ENCODE results near the gene TNFAIP3. TPM values are rescaled to one million over a fixed set of nuclear protein-coding genes. Genes with fewer than 3 reads are reported as not detected.
A peak's percentile ranks its signal among the peaks of the same experiment; 100 is the strongest.
"Not testable (repeated sequence)": the region's sequence is repeated elsewhere in the genome, so short reads cannot be mapped to it uniquely, and the experiment has no call there.

The TNFAIP3 gene
- total RNA-seq, 1 donor from 2014 or later, result 250 TPM

GRCh38 chr6:137830511-137830911, 36.5 kb upstream of the TNFAIP3 start:
- Mint-ChIP-seq H3K36me3 (ENCODE audit: low read depth) (peaks cover 3% of the 10 kb centered on the region), H3K9me3 (peaks cover 20% of the 10 kb centered on the region), H3K27me3 (ENCODE audit: insufficient read depth) (no peaks in the 10 kb centered on the region), H3K27ac (peak overlapping the region; percentile 92), H3K4me3 (peak overlapping the region; percentile 60), H3K4me1 (ENCODE audit: low read depth) (peaks cover 55% of the 10 kb centered on the region)
- intact Hi-C loops (cut with micrococcal nuclease), result loop anchor here (1.0 kb wide), 1 partner anchor 19 kb away; no protein-coding TSS in a partner anchor
- DNase-seq (ENCODE audit: low spot score), result no peak

DNA sequence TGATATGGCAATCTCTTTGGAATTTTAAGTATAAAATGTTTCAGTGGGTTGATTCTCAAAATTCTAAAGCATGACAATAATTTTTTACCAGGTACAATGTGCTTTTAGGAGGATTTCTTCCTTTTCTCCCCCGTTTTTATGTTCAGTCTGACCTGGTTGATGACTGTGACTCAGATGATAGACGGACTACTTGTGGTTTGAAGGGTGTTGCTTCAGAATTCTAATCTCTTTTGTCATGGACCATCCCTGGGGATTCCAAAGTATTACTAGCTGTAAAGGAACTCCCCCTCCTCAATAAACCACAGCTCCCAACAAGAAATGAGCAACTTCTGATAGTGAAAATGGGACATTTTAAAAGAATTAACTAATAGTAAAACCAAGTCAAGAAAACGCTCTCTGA, 34.9 kb upstream of the TNFAIP3 start:
- intact Hi-C loops (cut with micrococcal nuclease), result no loop called here
- peaks cover 24% of the 10 kb centered on the region for H3K9me3 Mint-ChIP-seq
- H3K36me3 Mint-ChIP-seq (ENCODE audit: low read depth), result peaks cover 5% of the 10 kb centered on the region
- H3K27me3 Mint-ChIP-seq (ENCODE audit: insufficient read depth), result no peaks in the 10 kb centered on the region
- H3K4me3 Mint-ChIP-seq, result no peak overlapping the region
- DNase-seq (ENCODE audit: low spot score), result no peak
- H3K4me1 Mint-ChIP-seq (ENCODE audit: low read depth), result peaks cover 54% of the 10 kb centered on the region
- no peak overlapping the region for H3K27ac Mint-ChIP-seq

DNA sequence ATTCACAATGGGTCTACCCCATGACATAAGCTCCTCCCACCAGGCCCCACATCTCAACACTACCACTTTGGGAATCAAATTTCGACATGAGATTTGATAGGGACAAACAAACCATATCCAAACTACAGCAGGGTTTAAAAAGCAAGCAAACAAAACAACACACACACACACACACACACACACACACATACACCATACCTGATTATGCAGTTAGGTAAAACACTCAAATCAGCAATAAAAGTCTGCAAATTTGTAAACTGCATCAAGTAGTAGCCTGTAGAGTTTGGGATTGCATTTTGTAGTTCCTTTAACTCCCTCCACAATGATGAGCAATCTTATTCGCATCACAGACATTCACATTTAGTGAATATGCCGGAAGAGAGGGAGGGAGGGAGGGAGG, 32.6 kb upstream of the TNFAIP3 start:
- H3K27me3 Mint-ChIP-seq (ENCODE audit: insufficient read depth), result peaks cover 4% of the 10 kb centered on the region
- peaks cover 36% of the 10 kb centered on the region for H3K4me1 Mint-ChIP-seq (ENCODE audit: low read depth)
- intact Hi-C loops (cut with micrococcal nuclease), result no loop called here
- H3K36me3 Mint-ChIP-seq (ENCODE audit: low read depth), result peaks cover 8% of the 10 kb centered on the region
- H3K4me3 Mint-ChIP-seq, result no peak overlapping the region
- H3K9me3 Mint-ChIP-seq, result peaks cover 38% of the 10 kb centered on the region
- H3K27ac Mint-ChIP-seq, result no peak overlapping the region
- DNase-seq (ENCODE audit: low spot score), result no peak

DNA sequence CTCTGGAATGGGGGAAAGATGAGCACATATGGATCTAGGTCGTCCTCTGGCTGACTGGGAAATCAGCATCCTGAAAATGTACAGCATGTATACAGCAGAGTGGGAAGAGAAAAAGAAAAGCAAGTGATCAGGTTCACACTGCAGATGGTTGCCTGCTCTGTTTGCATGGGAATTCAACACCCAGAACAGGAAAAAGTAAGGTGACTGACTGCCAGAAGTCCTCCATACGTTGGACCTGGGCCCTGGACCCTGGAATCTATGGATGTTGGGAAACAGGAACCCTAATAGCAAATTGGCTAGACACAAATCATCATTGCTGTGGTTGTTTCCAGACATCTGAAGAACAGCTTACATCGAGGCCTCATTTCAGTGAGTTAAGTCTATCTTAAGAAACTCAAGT, 30.3 kb upstream of the TNFAIP3 start:
- H3K36me3 Mint-ChIP-seq (ENCODE audit: low read depth), result peaks cover 17% of the 10 kb centered on the region
- H3K4me3 Mint-ChIP-seq, result no peak overlapping the region
- peaks cover 22% of the 10 kb centered on the region for H3K4me1 Mint-ChIP-seq (ENCODE audit: low read depth)
- intact Hi-C loops (cut with micrococcal nuclease), result loop anchor here (2.0 kb wide), 1 partner anchor 24 kb away; no protein-coding TSS in a partner anchor
- H3K27ac Mint-ChIP-seq, result no peak overlapping the region
- H3K9me3 Mint-ChIP-seq, result peaks cover 57% of the 10 kb centered on the region
- peaks cover 4% of the 10 kb centered on the region for H3K27me3 Mint-ChIP-seq (ENCODE audit: insufficient read depth)
- no peak for DNase-seq (ENCODE audit: low spot score)

DNA sequence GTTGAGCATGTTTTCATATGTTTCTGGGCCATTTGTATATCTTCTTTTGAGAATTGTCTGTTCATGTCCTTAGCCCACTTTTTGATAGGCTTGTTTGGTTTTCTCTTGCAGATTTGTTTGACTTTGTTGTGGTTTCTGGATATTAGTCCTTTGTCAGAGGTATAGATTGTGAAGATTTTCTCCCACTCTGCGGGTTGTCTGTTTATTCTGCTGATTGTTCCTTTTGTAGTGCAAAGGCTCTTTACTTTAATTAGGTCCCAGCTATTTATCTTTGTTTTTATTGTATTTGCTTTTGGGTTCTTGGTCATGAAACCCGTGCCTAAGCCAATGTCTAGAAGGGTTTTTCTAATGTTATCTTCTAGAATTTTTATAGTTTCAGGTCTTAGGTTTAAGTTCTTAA, 29.0 kb upstream of the TNFAIP3 start:
- intact Hi-C loops (cut with micrococcal nuclease); H3K4me3 Mint-ChIP-seq; H3K27ac Mint-ChIP-seq; H3K27me3 Mint-ChIP-seq (ENCODE audit: insufficient read depth); DNase-seq (ENCODE audit: low spot score): not testable (repeated sequence)
- H3K9me3 Mint-ChIP-seq, result peaks cover 70% of the 10 kb centered on the region
- peaks cover 15% of the 10 kb centered on the region for H3K4me1 Mint-ChIP-seq (ENCODE audit: low read depth)
- peaks cover 22% of the 10 kb centered on the region for H3K36me3 Mint-ChIP-seq (ENCODE audit: low read depth)

GRCh38 chr6:137838597-137838996, 28.5 kb upstream of the TNFAIP3 start:
- intact Hi-C loops (cut with micrococcal nuclease); DNase-seq (ENCODE audit: low spot score); H3K27me3 Mint-ChIP-seq (ENCODE audit: insufficient read depth); H3K27ac Mint-ChIP-seq; H3K4me3 Mint-ChIP-seq: not testable (repeated sequence)
- Mint-ChIP-seq H3K36me3 (ENCODE audit: low read depth) (peaks cover 28% of the 10 kb centered on the region), H3K4me1 (ENCODE audit: low read depth) (peaks cover 15% of the 10 kb centered on the region), H3K9me3 (peaks cover 74% of the 10 kb centered on the region)

DNA sequence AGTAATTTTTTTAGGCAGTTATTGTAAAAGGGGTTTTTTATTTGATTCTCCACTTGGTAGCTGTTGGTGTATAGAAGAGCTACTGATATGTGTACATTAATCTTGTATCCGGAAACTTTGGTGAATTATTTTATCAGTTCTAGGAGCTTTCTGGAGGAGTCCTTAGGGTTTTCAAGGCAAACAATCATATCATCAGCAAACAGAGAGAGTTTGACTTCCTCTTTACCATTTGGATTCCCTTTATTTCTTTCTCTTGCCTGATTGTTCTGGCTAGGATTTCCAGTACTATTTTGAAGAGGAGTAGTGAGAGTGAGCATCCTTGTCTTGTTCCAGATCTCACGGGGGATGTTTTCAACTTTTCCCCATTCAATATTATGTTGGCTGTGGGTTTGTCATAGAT, 28.0 kb upstream of the TNFAIP3 start:
- Mint-ChIP-seq H3K27me3 (ENCODE audit: insufficient read depth) (peaks cover 6% of the 10 kb centered on the region), H3K27ac (no peak overlapping the region), H3K9me3 (peaks cover 75% of the 10 kb centered on the region), H3K4me3 (no peak overlapping the region), H3K4me1 (ENCODE audit: low read depth) (peaks cover 15% of the 10 kb centered on the region), H3K36me3 (ENCODE audit: low read depth) (peaks cover 29% of the 10 kb centered on the region)
- intact Hi-C loops (cut with micrococcal nuclease), result no loop called here
- DNase-seq (ENCODE audit: low spot score), result no peak

GRCh38 chr6:137840252-137840651, 26.8 kb upstream of the TNFAIP3 start:
- H3K9me3 Mint-ChIP-seq, result peaks cover 70% of the 10 kb centered on the region
- peaks cover 15% of the 10 kb centered on the region for H3K4me1 Mint-ChIP-seq (ENCODE audit: low read depth)

DNA sequence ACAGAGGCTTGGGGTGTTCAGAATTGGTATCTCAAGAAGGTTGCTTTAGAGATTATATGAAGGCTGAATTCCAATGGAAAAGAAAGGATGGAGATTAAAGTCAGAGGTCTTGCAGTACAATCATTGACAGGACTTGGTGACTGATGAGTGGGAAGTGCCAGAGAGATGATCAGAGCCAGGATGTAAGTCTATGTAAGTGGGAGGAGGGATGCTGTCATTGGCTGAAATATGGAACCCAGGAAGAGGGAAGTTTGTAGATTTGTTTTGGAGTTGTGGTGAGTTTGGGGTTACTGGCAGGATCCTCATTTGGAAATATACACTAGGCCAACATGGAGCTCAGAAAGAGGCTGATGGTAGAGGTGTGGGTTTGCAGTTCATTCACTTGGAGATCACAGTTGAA, 23.8 kb upstream of the TNFAIP3 start:
- intact Hi-C loops (cut with micrococcal nuclease), result no loop called here
- no peak overlapping the region for H3K4me3 Mint-ChIP-seq

More at GRCh38 chr6:137840252-137840651, 26.8 kb upstream of the TNFAIP3 start:
- Mint-ChIP-seq H3K27ac (no peak overlapping the region), H3K36me3 (ENCODE audit: low read depth) (peaks cover 29% of the 10 kb centered on the region), H3K27me3 (ENCODE audit: insufficient read depth) (peaks cover 6% of the 10 kb centered on the region), H3K4me3 (no peak overlapping the region)
- intact Hi-C loops (cut with micrococcal nuclease), result no loop called here
- DNase-seq (ENCODE audit: low spot score), result no peak

DNA sequence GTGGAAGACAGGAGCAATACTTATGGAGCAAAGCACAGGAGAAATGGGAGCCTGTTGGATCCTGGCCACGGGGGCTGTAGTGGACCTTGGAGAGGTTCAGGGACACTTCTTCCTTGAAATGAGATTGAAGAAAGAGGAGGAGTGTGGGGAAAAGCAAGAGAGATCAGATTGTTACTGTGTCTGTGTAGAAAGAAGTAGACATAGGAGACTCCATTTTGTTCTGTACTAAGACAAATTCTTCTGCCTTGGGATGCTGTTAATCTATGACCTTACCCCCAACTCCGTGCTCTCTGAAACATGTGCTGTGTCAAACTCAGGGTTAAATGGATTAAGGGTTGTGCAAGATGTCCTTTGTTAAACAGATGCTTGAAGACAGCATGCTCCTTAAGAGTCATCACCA, 22.7 kb upstream of the TNFAIP3 start:
- H3K27me3 Mint-ChIP-seq (ENCODE audit: insufficient read depth), result not testable (repeated sequence)

More for the DNA sequence above, 23.8 kb upstream of the TNFAIP3 start:
- no peak for DNase-seq (ENCODE audit: low spot score)
- H3K36me3 Mint-ChIP-seq (ENCODE audit: low read depth), result peaks cover 23% of the 10 kb centered on the region
- H3K27ac Mint-ChIP-seq, result no peak overlapping the region
- peaks cover 59% of the 10 kb centered on the region for H3K9me3 Mint-ChIP-seq
- H3K4me1 Mint-ChIP-seq (ENCODE audit: low read depth), result peaks cover 6% of the 10 kb centered on the region
- peaks cover 6% of the 10 kb centered on the region for H3K27me3 Mint-ChIP-seq (ENCODE audit: insufficient read depth)

DNA sequence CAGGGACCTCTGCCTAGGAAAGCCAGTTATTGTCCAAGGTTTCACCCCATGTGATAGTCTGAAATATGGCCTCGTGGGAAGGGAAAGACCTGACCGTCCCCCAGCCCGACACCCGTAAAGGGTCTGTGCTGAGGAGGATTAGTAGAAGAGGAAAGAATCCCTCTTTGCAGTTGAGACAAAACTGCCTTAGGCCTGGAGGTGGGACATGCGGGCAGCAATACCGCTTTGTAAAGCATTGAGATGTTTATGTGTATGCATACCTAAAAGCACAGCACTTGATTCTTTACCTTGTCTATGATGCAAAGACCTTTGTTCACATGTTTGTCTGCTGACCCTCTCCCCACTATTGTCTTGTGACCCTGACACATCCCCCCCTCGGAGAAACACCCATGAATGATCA, 22.3 kb upstream of the TNFAIP3 start:
- H3K27me3 Mint-ChIP-seq (ENCODE audit: insufficient read depth); H3K4me3 Mint-ChIP-seq; intact Hi-C loops (cut with micrococcal nuclease): not testable (repeated sequence)

More for the DNA sequence above, 22.7 kb upstream of the TNFAIP3 start:
- DNase-seq (ENCODE audit: low spot score); H3K4me1 Mint-ChIP-seq (ENCODE audit: low read depth); H3K4me3 Mint-ChIP-seq; intact Hi-C loops (cut with micrococcal nuclease); H3K27ac Mint-ChIP-seq: not testable (repeated sequence)
- Mint-ChIP-seq H3K36me3 (ENCODE audit: low read depth) (peaks cover 23% of the 10 kb centered on the region), H3K9me3 (peaks cover 49% of the 10 kb centered on the region)

GRCh38 chr6:137845460-137845859, 21.6 kb upstream of the TNFAIP3 start:
- intact Hi-C loops (cut with micrococcal nuclease), result no loop called here
- H3K27ac Mint-ChIP-seq, result no peak overlapping the region
- no peak for DNase-seq (ENCODE audit: low spot score)
- no peak overlapping the region for H3K4me3 Mint-ChIP-seq
- peaks cover 17% of the 10 kb centered on the region for H3K36me3 Mint-ChIP-seq (ENCODE audit: low read depth)
- H3K9me3 Mint-ChIP-seq, result peaks cover 37% of the 10 kb centered on the region
- H3K4me1 Mint-ChIP-seq (ENCODE audit: low read depth), result peaks cover 1% of the 10 kb centered on the region
- peaks cover 2% of the 10 kb centered on the region for H3K27me3 Mint-ChIP-seq (ENCODE audit: insufficient read depth)

More for the DNA sequence above, 22.3 kb upstream of the TNFAIP3 start:
- not testable (repeated sequence) for H3K4me1 Mint-ChIP-seq (ENCODE audit: low read depth); DNase-seq (ENCODE audit: low spot score); H3K27ac Mint-ChIP-seq
- H3K36me3 Mint-ChIP-seq (ENCODE audit: low read depth), result peaks cover 23% of the 10 kb centered on the region
- H3K9me3 Mint-ChIP-seq, result peaks cover 44% of the 10 kb centered on the region

GRCh38 chr6:137846274-137846673, 20.8 kb upstream of the TNFAIP3 start:
- peaks cover 9% of the 10 kb centered on the region for H3K4me1 Mint-ChIP-seq (ENCODE audit: low read depth)
- intact Hi-C loops (cut with micrococcal nuclease), result no loop called here
- no peak overlapping the region for H3K4me3 Mint-ChIP-seq

GRCh38 chr6:137846772-137847313, 20.2 kb upstream of the TNFAIP3 start:
- Mint-ChIP-seq H3K4me1 (ENCODE audit: low read depth) (peaks cover 15% of the 10 kb centered on the region), H3K36me3 (ENCODE audit: low read depth) (peaks cover 12% of the 10 kb centered on the region), H3K4me3 (no peak overlapping the region), H3K9me3 (peaks cover 24% of the 10 kb centered on the region), H3K27me3 (ENCODE audit: insufficient read depth) (peaks cover 2% of the 10 kb centered on the region), H3K27ac (no peak overlapping the region)
- intact Hi-C loops (cut with micrococcal nuclease), result no loop called here
- DNase-seq (ENCODE audit: low spot score), result no peak

More at GRCh38 chr6:137846274-137846673, 20.8 kb upstream of the TNFAIP3 start:
- H3K27ac Mint-ChIP-seq, result no peak overlapping the region
- H3K9me3 Mint-ChIP-seq, result peaks cover 29% of the 10 kb centered on the region
- H3K36me3 Mint-ChIP-seq (ENCODE audit: low read depth), result peaks cover 13% of the 10 kb centered on the region
- H3K27me3 Mint-ChIP-seq (ENCODE audit: insufficient read depth), result peaks cover 2% of the 10 kb centered on the region
- no peak for DNase-seq (ENCODE audit: low spot score)

Measured in activated T-helper 1 cell treated with anti-CD3 and anti-CD28 coated beads, Interleukin-12 subunit alpha, Interleukin-12 subunit beta, Interleukin-2, Interleukin-4 antibody, amounts not matched to agents 30 ng/mL and 10 ng/mL and 1 ng/mL, durations not matched to agents 14 hours and 24 hours and 36 hours (primary cell).